ENCODE results near the gene PEF1. TPM values are rescaled to one million over a fixed set of nuclear protein-coding genes. Genes with fewer than 3 reads are reported as not detected.

Gene PEF1
- polyA plus RNA-seq, 3 donors = 36.6 to 81.7 (median 70.7) TPM

DNA sequence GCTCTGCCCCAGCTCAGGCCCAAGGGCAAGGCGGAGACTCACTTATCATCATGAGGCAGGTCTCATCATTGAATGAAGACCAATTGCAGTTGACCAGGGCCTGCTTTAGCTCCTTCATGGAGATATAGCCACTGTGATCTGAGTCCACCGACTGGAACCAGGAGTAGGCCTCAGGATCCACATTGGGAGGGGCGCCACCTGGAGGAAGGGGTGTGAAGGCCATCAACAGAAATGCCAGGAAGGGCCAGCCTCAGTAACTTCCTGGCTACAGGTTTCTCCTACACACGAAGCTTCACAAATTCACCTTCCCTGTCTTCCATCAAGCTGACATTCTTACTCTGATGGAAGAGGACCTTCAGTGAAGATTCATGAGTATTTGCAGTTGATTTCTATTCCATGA, 11.6 kb downstream of the PEF1 start:
- peak in 2 of 3 donors; percentile 21 to 27 for DNase-seq
- no peaks in the 10 kb centered on the region for H3K9me3 ChIP-seq (replicated peaks in 1 of 2; ENCODE audit: control insufficient read depth in 1 of 2, insufficient read depth in 1 of 2, low read length in 2 of 2)
- peaks cover 65 to 75% of the 10 kb centered on the region in 2 donors for H3K36me3 ChIP-seq (replicated peaks in 1 of 2; ENCODE audit: control insufficient read depth in 1 of 2, insufficient read depth in 2 of 2, low read length in 2 of 2)
- H3K27me3 ChIP-seq (ENCODE audit: control insufficient read depth in 2 of 2, insufficient read depth in 2 of 2, low read length in 2 of 2) = no peaks in the 10 kb centered on the region
- peaks cover 4% of the 10 kb centered on the region for H3K4me1 Mint-ChIP-seq
- no peak overlapping the region for H3K4me2 ChIP-seq (replicated peaks; ENCODE audit: extremely low read depth, low read length, poor library complexity, severe bottlenecking)
- TF ChIP-seq, protein P1, sequence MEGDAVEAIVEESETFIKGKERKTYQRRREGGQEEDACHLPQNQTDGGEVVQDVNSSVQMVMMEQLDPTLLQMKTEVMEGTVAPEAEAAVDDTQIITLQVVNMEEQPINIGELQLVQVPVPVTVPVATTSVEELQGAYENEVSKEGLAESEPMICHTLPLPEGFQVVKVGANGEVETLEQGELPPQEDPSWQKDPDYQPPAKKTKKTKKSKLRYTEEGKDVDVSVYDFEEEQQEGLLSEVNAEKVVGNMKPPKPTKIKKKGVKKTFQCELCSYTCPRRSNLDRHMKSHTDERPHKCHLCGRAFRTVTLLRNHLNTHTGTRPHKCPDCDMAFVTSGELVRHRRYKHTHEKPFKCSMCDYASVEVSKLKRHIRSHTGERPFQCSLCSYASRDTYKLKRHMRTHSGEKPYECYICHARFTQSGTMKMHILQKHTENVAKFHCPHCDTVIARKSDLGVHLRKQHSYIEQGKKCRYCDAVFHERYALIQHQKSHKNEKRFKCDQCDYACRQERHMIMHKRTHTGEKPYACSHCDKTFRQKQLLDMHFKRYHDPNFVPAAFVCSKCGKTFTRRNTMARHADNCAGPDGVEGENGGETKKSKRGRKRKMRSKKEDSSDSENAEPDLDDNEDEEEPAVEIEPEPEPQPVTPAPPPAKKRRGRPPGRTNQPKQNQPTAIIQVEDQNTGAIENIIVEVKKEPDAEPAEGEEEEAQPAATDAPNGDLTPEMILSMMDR (IDR thresholded peaks at IDR 0.05) = peak; percentile 43
- H3K27me3 Mint-ChIP-seq (ENCODE audit: low read depth in 3 of 3) = no peaks in the 10 kb centered on the region
- peaks cover 74 to 86% of the 10 kb centered on the region in 2 donors for H3K36me3 Mint-ChIP-seq
- peaks cover 27% of the 10 kb centered on the region for H4K20me1 ChIP-seq (ENCODE audit: insufficient read depth, low read length)
- peaks cover 0 to under 1% of the 10 kb centered on the region in 2 donors for H3K4me1 ChIP-seq (ENCODE audit: control insufficient read depth in 1 of 2, insufficient read depth in 2 of 2, low read length in 2 of 2)
- H2AFZ ChIP-seq (ENCODE audit: insufficient read depth, low read depth, low read length, poor library complexity, severe bottlenecking) = no peak overlapping the region
- no peak overlapping the region for H3K4me3 ChIP-seq (replicated peaks in 1 of 3; ENCODE audit: low read depth in 2 of 3, low read length in 3 of 3)
- H3K27ac ChIP-seq (ENCODE audit: low read depth in 1 of 2, low read length in 2 of 2) = no peak overlapping the region
- intact Hi-C loops (cut with micrococcal nuclease) = loop anchor here in 1 of 2 donors (5.0 kb wide), 1 partner anchor 66 kb away; no protein-coding TSS in a partner anchor
- peak overlapping the region in 2 of 7 donors; percentile 26 to 30 for H3K27ac Mint-ChIP-seq
- H3K4me3 Mint-ChIP-seq = no peak overlapping the region
- no peak overlapping the region for H3K9ac ChIP-seq (ENCODE audit: insufficient read depth, low read length, poor library complexity, severe bottlenecking)
- H3K79me2 ChIP-seq (ENCODE audit: insufficient read depth, low read length) = peaks cover 35% of the 10 kb centered on the region
- WGBS (ENCODE audit: insufficient coverage) = 95% methylated on average over 3 of the region's 4 CpGs
- H3K9me3 Mint-ChIP-seq = no peaks in the 10 kb centered on the region

DNA sequence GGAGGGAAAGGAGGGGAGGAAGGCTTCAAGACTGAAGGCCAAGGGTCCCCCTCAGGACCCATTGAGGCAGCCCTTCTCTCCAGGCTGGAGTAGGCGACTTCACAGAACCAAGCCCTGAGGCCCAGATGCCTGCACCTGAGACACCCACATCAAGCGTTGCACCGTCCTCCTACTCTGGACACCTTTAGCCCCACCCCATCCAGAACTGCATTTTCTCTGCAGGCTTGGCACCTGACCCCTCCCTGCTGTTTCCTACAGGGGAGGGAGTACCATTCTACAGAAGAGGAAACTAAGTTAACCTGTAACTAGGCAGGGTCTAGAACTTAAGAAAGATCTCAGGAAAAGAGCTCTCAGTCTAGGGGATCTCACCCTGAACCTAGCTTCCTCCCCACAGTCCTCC, 12.0 kb downstream of the PEF1 start:
- H3K27me3 ChIP-seq (ENCODE audit: control insufficient read depth in 2 of 2, insufficient read depth in 2 of 2, low read length in 2 of 2) = no peaks in the 10 kb centered on the region
- H3K79me2 ChIP-seq (ENCODE audit: insufficient read depth, low read length) = peaks cover 30% of the 10 kb centered on the region
- peaks cover 74 to 87% of the 10 kb centered on the region in 2 donors for H3K36me3 Mint-ChIP-seq
- no peak overlapping the region for H3K9ac ChIP-seq (ENCODE audit: insufficient read depth, low read length, poor library complexity, severe bottlenecking)
- no peak overlapping the region for H3K4me3 Mint-ChIP-seq
- H3K27me3 Mint-ChIP-seq (ENCODE audit: low read depth in 3 of 3) = peaks cover 0 to 2% (median 0%) of the 10 kb centered on the region in 3 donors
- H3K36me3 ChIP-seq (replicated peaks in 1 of 2; ENCODE audit: control insufficient read depth in 1 of 2, insufficient read depth in 2 of 2, low read length in 2 of 2) = peaks cover 68 to 80% of the 10 kb centered on the region in 2 donors
- TF ChIP-seq, protein P1 (IDR thresholded peaks at IDR 0.05) = no peak
- H3K4me1 ChIP-seq (ENCODE audit: control insufficient read depth in 1 of 2, insufficient read depth in 2 of 2, low read length in 2 of 2) = no peaks in the 10 kb centered on the region
- H3K9me3 Mint-ChIP-seq = no peaks in the 10 kb centered on the region
- no peak for DNase-seq
- intact Hi-C loops (cut with micrococcal nuclease) = loop anchor here in 1 of 2 donors (5.0 kb wide), 1 partner anchor 65 kb away; no protein-coding TSS in a partner anchor
- no peak overlapping the region for H2AFZ ChIP-seq (ENCODE audit: insufficient read depth, low read depth, low read length, poor library complexity, severe bottlenecking)
- peaks cover under 1% of the 10 kb centered on the region for H3K4me1 Mint-ChIP-seq
- H4K20me1 ChIP-seq (ENCODE audit: insufficient read depth, low read length) = peaks cover 27% of the 10 kb centered on the region
- WGBS (ENCODE audit: insufficient coverage) = 100% methylated on average over 2 of the region's 3 CpGs
- H3K9me3 ChIP-seq (replicated peaks in 1 of 2; ENCODE audit: control insufficient read depth in 1 of 2, insufficient read depth in 1 of 2, low read length in 2 of 2) = no peaks in the 10 kb centered on the region
- H3K4me2 ChIP-seq (replicated peaks; ENCODE audit: extremely low read depth, low read length, poor library complexity, severe bottlenecking) = no peak overlapping the region
- no peak overlapping the region for H3K27ac ChIP-seq (ENCODE audit: low read depth in 1 of 2, low read length in 2 of 2)
- H3K4me3 ChIP-seq (replicated peaks in 1 of 3; ENCODE audit: low read depth in 2 of 3, low read length in 3 of 3) = no peak overlapping the region
- H3K27ac Mint-ChIP-seq = peak overlapping the region in 2 of 7 donors; percentile 26 to 58
